H1 (cell line): ENCODE results near the gene TSHZ2. TPM values are rescaled to one million over a fixed set of nuclear protein-coding genes. Genes with fewer than 3 reads are reported as not detected.

Experiments
- CTCF ChIA-PET: fragments of 300-600 bp; sonication (Branson Sonifier 250); formaldehyde crosslinking; loops from one replicate; lab custom pipeline; 2021; ENCODE audit not compliant: partially characterized antibody; lab: Charles Lee
- POLR2A ChIA-PET: fragments of 300-600 bp; sonication (Branson Sonifier 250); formaldehyde crosslinking; loops from one replicate; lab custom pipeline; 2021; ENCODE audit warnings: inconsistent platforms; ENCODE audit not compliant: partially characterized antibody; lab: Charles Lee
- DNase-seq, 2 experiments: peaks; one replicate each; pipeline versions ENCODE4 v3.0.0 to v3.0.0-alpha.2; 2010 to 2022; ENCODE audit warnings: low spot score in 2 of 2, low read depth in 1 of 2, mixed read lengths in 1 of 2
- FAIRE-seq: peaks from 2 replicates; lab custom pipeline; 2011; peaks lifted over from hg19 to GRCh38; lab: Jason Lieb, UNC
- H2AFZ ChIP-seq: 2 replicates; pipeline ENCODE4 v1.8.1; 2012; ENCODE audit warnings: low read length, inconsistent platforms
- H2AK5ac ChIP-seq: 2 replicates; pipeline ENCODE4 v1.6.1; 2013; ENCODE audit warnings: low read depth, low read length
- H2BK120ac ChIP-seq: replicated peaks from 2 replicates; pipeline ENCODE3; 2013; ENCODE audit warnings: low read depth, low read length, inconsistent platforms
- H2BK12ac ChIP-seq: 2 replicates; pipeline ENCODE4 v1.6.1; 2013; ENCODE audit warnings: low read depth, low read length
- H2BK15ac ChIP-seq: 2 replicates; pipeline ENCODE4 v1.6.1; 2013; ENCODE audit warnings: low read length
- H2BK20ac ChIP-seq: 2 replicates; pipeline ENCODE4 v1.6.1; 2013; ENCODE audit warnings: low read length
- H2BK5ac ChIP-seq: 2 replicates; pipeline ENCODE4 v1.6.1; 2013; ENCODE audit warnings: low read depth, low read length
- H3K14ac ChIP-seq: 2 replicates; pipeline ENCODE4 v1.6.1; 2013; ENCODE audit warnings: inconsistent platforms; ENCODE audit not compliant: insufficient read length
- H3K18ac ChIP-seq: 2 replicates; pipeline ENCODE4 v1.6.1; 2013; ENCODE audit warnings: low read length; ENCODE audit errors: extremely low read depth
- H3K23ac ChIP-seq: 2 replicates; pipeline ENCODE4 v1.6.1; 2013; ENCODE audit warnings: inconsistent platforms; ENCODE audit not compliant: insufficient read length
- H3K23me2 ChIP-seq: 2 replicates; pipeline ENCODE4 v1.6.1; 2013; ENCODE audit warnings: low read depth, low read length
- H3K27ac ChIP-seq: 2 replicates; pipeline ENCODE4 v1.6.1; 2011; ENCODE audit warnings: low read depth, low read length, inconsistent platforms
- H3K27me3 ChIP-seq, 4 experiments: replicated peaks in 1 of 4; 1 replicate in 1 of 4; 2 replicates in 3 of 4; pipeline versions ENCODE4 v1.6.1 to v1.8.1; 2011 to 2013; ENCODE audit warnings: low read length in 3 of 4, mild to moderate bottlenecking in 3 of 4, inconsistent platforms in 2 of 4, mixed read lengths in 2 of 4, moderate library complexity in 1 of 4; ENCODE audit not compliant: control insufficient read depth in 3 of 4, insufficient read depth in 3 of 4; ENCODE audit errors: extremely low read depth in 1 of 4
- H3K36me3 ChIP-seq, 4 experiments: 2 replicates each; pipeline versions ENCODE4 v1.6.1 to v1.8.1; 2011 to 2013; ENCODE audit warnings: mild to moderate bottlenecking in 4 of 4, low read length in 3 of 4, moderate library complexity in 2 of 4, control low read depth in 1 of 4, inconsistent platforms in 1 of 4; ENCODE audit not compliant: insufficient read depth in 4 of 4, control insufficient read depth in 2 of 4
- H3K4ac ChIP-seq: replicated peaks from 2 replicates; pipeline ENCODE3; 2013; ENCODE audit warnings: low read length, low read depth, mixed read lengths, inconsistent platforms; ENCODE audit not compliant: insufficient read length
- H3K4me1 ChIP-seq, 4 experiments: replicated peaks in 1 of 4; 1 replicate in 1 of 4; 2 replicates in 3 of 4; pipeline versions ENCODE4 v1.6.1 to v1.8.1; 2011 to 2013; ENCODE audit warnings: low read length in 3 of 4, inconsistent platforms in 2 of 4, mixed read lengths in 1 of 4; ENCODE audit not compliant: insufficient read depth in 4 of 4, control insufficient read depth in 3 of 4
- H3K4me2 ChIP-seq, 2 experiments: 2 replicates each; pipeline versions ENCODE4 v1.6.1 to v1.8.1; 2011 to 2013; ENCODE audit warnings: low read depth in 2 of 2, low read length in 2 of 2, control low read depth in 1 of 2, inconsistent platforms in 1 of 2, mild to moderate bottlenecking in 1 of 2; ENCODE audit not compliant: insufficient read depth in 1 of 2
- H3K4me3 ChIP-seq, 4 experiments: fragments of 200-600, 300-600 bp in 1 of 4; sonication (generic), shearing (Covaris generic), sonication (Bioruptor Twin) in 1 of 4; 2 replicates each; pipeline versions ENCODE4 v1.5.1 to v1.8.1; 2011 to 2016; ENCODE audit warnings: low read length in 4 of 4, low read depth in 3 of 4, control low read depth in 2 of 4, inconsistent platforms in 2 of 4, mild to moderate bottlenecking in 2 of 4, mixed read lengths in 1 of 4, moderate library complexity in 1 of 4; ENCODE audit not compliant: insufficient read depth in 2 of 4; ENCODE audit errors: extremely low read depth in 1 of 4
- H3K56ac ChIP-seq: replicated peaks from 2 replicates; pipeline ENCODE3; 2013; ENCODE audit warnings: low read depth, mild to moderate bottlenecking, mixed read lengths, low read length, inconsistent platforms; ENCODE audit not compliant: insufficient read length
- H3K79me1 ChIP-seq: 2 replicates; pipeline ENCODE4 v1.6.1; 2013; ENCODE audit warnings: low read depth, low read length, control low read depth
- H3K79me2 ChIP-seq, 2 experiments: 2 replicates each; pipeline versions ENCODE4 v1.6.1 to v1.8.1; 2012 to 2013; ENCODE audit warnings: low read length in 2 of 2, mild to moderate bottlenecking in 2 of 2, inconsistent platforms in 1 of 2; ENCODE audit not compliant: insufficient read depth in 2 of 2, control insufficient read depth in 1 of 2
- H3K9ac ChIP-seq, 4 experiments: replicated peaks in 1 of 4; 1 replicate in 1 of 4; 2 replicates in 3 of 4; pipeline versions ENCODE4 v1.6.1 to v1.8.1; 2011 to 2013; ENCODE audit warnings: low read depth in 3 of 4, low read length in 3 of 4, control low read depth in 2 of 4, mild to moderate bottlenecking in 2 of 4, moderate library complexity in 2 of 4, inconsistent platforms in 1 of 4; ENCODE audit errors: extremely low read depth in 1 of 4
- H3K9me3 ChIP-seq, 2 experiments: 2 replicates each; pipeline versions ENCODE4 v1.6.1 to v1.8.1; 2012 to 2013; ENCODE audit warnings: mild to moderate bottlenecking in 2 of 2, moderate library complexity in 2 of 2, control low read depth in 1 of 2, inconsistent platforms in 1 of 2, low read depth in 1 of 2, low read length in 1 of 2, mixed read lengths in 1 of 2; ENCODE audit not compliant: insufficient read depth in 2 of 2
- H4K20me1 ChIP-seq, 2 experiments: replicated peaks in 1 of 2; 2 replicates each; pipeline versions ENCODE3 to v1.8.1; 2011 to 2013; ENCODE audit warnings: inconsistent platforms in 2 of 2, low read length in 2 of 2, mild to moderate bottlenecking in 1 of 2; ENCODE audit not compliant: insufficient read depth in 2 of 2, control insufficient read depth in 1 of 2
- H4K5ac ChIP-seq: 2 replicates; pipeline ENCODE4 v1.6.1; 2013; ENCODE audit warnings: low read length, low read depth, mixed read lengths, inconsistent platforms; ENCODE audit not compliant: insufficient read length
- H4K8ac ChIP-seq: 2 replicates; pipeline ENCODE4 v1.8.0; 2013; ENCODE audit warnings: mild to moderate bottlenecking, moderate library complexity, low read length, inconsistent platforms; ENCODE audit not compliant: insufficient read depth; ENCODE audit errors: extremely low read depth
- H4K91ac ChIP-seq: replicated peaks from 2 replicates; pipeline ENCODE3; 2013; ENCODE audit warnings: low read length, mixed read lengths, inconsistent platforms; ENCODE audit not compliant: insufficient read length
- CBX5 ChIP-seq: fragments of 300-800, 300-1000 bp; sonication (generic); IDR thresholded peaks from 2 replicates; pipeline ENCODE4 v1.7.1; 2016; ENCODE audit warnings: antibody characterized with exemption, low read length, low read depth
- CEBPB ChIP-seq: IDR thresholded peaks from 2 replicates; pipeline ENCODE4 v1.6.1; 2012; ENCODE audit warnings: low read depth, low read length
- E2F6 ChIP-seq: IDR thresholded peaks from 2 replicates; pipeline ENCODE4 v1.6.1; 2012; ENCODE audit warnings: inconsistent platforms
- EP300 ChIP-seq, 2 experiments: IDR thresholded peaks; 1 replicate in 1 of 2; 2 replicates in 1 of 2; pipeline ENCODE4 v1.6.1; 2011 to 2012; ENCODE audit warnings: low read depth in 2 of 2, low read length in 2 of 2, mild to moderate bottlenecking in 2 of 2, borderline replicate concordance in 1 of 2, inconsistent platforms in 1 of 2, moderate library complexity in 1 of 2
- FOSL1 ChIP-seq: IDR thresholded peaks from 2 replicates; pipeline ENCODE4 v1.6.1; 2011; ENCODE audit warnings: mild to moderate bottlenecking, low read depth, low read length, moderate library complexity; ENCODE audit not compliant: insufficient read depth
- HDAC2 ChIP-seq, 2 experiments: fragments of 300-600 bp in 1 of 2; sonication (generic) in 1 of 2; IDR thresholded peaks; 2 replicates each; pipeline ENCODE4 v1.6.1; 2011 to 2012; ENCODE audit warnings: low read depth in 2 of 2, low read length in 2 of 2, mild to moderate bottlenecking in 2 of 2, moderate library complexity in 2 of 2, borderline replicate concordance in 1 of 2, inconsistent platforms in 1 of 2
- KDM5A ChIP-seq: fragments of 200-600 bp; IDR thresholded peaks from 2 replicates; pipeline ENCODE4 v1.7.1; 2012; ENCODE audit warnings: mild to moderate bottlenecking, low read length, inconsistent platforms, mixed read lengths
- SAP30 ChIP-seq: fragments of 300-600 bp; sonication (generic); IDR thresholded peaks from 2 replicates; pipeline ENCODE4 v1.7.1; 2012; ENCODE audit warnings: low read length, moderate library complexity, mild to moderate bottlenecking, inconsistent platforms; ENCODE audit not compliant: insufficient read depth, insufficient replicate concordance
- SP4 ChIP-seq: IDR thresholded peaks from 2 replicates; pipeline ENCODE4 v1.6.1; 2012; ENCODE audit warnings: low read length, inconsistent platforms
- polyA plus RNA-seq, 7 experiments: library from polyadenylated mRNA; depleted of rRNA in 3 of 7; stranded (reverse) in 5 of 7; unstranded in 2 of 7; fragments of >200 nt in 5 of 7; fragments of 200-250 nt in 2 of 7; gene quantifications; 1 replicate in 5 of 7; 2 replicates in 1 of 7; 4 replicates in 1 of 7; pipeline versions ENCODE4 v1.2.1 to v1.2.3, GENCODE V29; 2011 to 2013; ENCODE audit warnings: missing spikeins in 2 of 7, mixed read lengths in 2 of 7
- total RNA-seq: library from RNA; stranded (reverse); fragmentation: NEBNext Ultra II Directional; extraction: Animal tissue kit (Norgen Biotek cat#: 25700); gene quantifications from 2 replicates; pipeline ENCODE4 v1.2.1, GENCODE V29; 2021

Gene TSHZ2
- total and polyA plus RNA-seq, 2 of the 8 experiments (the other 6 are each of a cell fraction or from before 2014, with no cell fraction given) = 0.14 to 0.30 TPM

GRCh38 chr20:53448875-53449274, 476.7 kb downstream of the TSHZ2 start:
- H3K23ac ChIP-seq = no peak overlapping the region
- POLR2A ChIA-PET = no interaction called here
- no peak overlapping the region for H2BK120ac ChIP-seq
- TF ChIP-seq FOSL1 (no peak), SAP30 (no peak), CEBPB (no peak), HDAC2 (IDR thresholded peaks at IDR 0.05; ENCODE audit: borderline replicate concordance in 1 of 2, low read depth in 2 of 2, low read length in 2 of 2) (no peak), EP300 (IDR thresholded peaks at IDR 0.05; ENCODE audit: borderline replicate concordance in 1 of 2, low read depth in 2 of 2, low read length in 2 of 2) (no peak), SP4 (no peak), CBX5 (no peak), KDM5A (no peak), E2F6 (no peak)
- peaks cover 0 to 1% (median 0%) of the 10 kb centered on the region in 4 experiments; a peak in 1 of 7 replicates for H3K27me3 ChIP-seq
- H3K9me3 ChIP-seq = peaks cover 6 to 16% of the 10 kb centered on the region in 2 experiments
- H3K56ac ChIP-seq = no peak overlapping the region
- H2BK20ac ChIP-seq = no peak overlapping the region
- no peaks in the 10 kb centered on the region for H3K79me1 ChIP-seq
- no peak for FAIRE-seq
- no peak overlapping the region for H3K4ac ChIP-seq
- H4K5ac ChIP-seq = no peak overlapping the region
- no peak overlapping the region for H3K9ac ChIP-seq
- no peak overlapping the region for H3K14ac ChIP-seq
- no peak overlapping the region for H2AK5ac ChIP-seq
- CTCF ChIA-PET = no interaction called here
- no peaks in the 10 kb centered on the region for H3K36me3 ChIP-seq
- H3K4me1 ChIP-seq = no peaks in the 10 kb centered on the region
- no peak overlapping the region for H3K27ac ChIP-seq
- no peak overlapping the region for H4K91ac ChIP-seq
- no peak overlapping the region for H4K8ac ChIP-seq
- no peak overlapping the region for H2BK5ac ChIP-seq
- DNase-seq = no peak
- no peak overlapping the region for H2AFZ ChIP-seq
- H2BK15ac ChIP-seq = no peak overlapping the region
- H3K18ac ChIP-seq = no peak overlapping the region
- no peak overlapping the region for H3K4me2 ChIP-seq
- H4K20me1 ChIP-seq = no peaks in the 10 kb centered on the region
- H3K4me3 ChIP-seq = no peak overlapping the region
- H3K79me2 ChIP-seq = no peaks in the 10 kb centered on the region
- no peak overlapping the region for H2BK12ac ChIP-seq
- H3K23me2 ChIP-seq = no peaks in the 10 kb centered on the region
